ENCODE results near the gene CHP2. TPM values are rescaled to one million over a fixed set of nuclear protein-coding genes. Genes with fewer than 3 reads are reported as not detected.

Gene CHP2
- total RNA-seq, 4 donors from 2014 or later, result not detected

DNA sequence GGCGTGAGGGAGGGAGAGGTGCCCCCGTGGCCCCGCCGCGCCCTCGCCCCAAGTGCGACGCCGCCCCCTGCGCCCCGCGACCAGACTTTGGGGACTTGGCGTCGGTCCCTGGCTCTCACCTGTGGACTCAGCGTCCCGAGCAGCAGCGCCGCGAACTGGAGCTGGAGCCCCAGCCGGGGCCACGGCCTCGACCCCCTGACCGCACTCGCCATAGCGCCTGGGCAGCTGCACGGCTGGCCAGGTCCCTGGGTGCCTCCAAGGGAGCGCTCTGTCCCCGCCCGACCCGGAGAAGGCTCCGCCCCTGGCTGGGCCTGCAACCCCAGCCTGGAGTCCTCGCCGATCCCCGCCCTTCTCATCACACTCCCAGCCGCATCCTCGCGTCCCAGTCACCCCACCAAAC lies 41.9 kb upstream of the CHP2 start, which contains the start of gene ERN2:
Gene ERN2 (minus strand): TSS at position 247 of the 400 bp plus-strand sequence. CDS start 35 bp downstream, at position 212.
- TF ChIP-seq, protein P1, sequence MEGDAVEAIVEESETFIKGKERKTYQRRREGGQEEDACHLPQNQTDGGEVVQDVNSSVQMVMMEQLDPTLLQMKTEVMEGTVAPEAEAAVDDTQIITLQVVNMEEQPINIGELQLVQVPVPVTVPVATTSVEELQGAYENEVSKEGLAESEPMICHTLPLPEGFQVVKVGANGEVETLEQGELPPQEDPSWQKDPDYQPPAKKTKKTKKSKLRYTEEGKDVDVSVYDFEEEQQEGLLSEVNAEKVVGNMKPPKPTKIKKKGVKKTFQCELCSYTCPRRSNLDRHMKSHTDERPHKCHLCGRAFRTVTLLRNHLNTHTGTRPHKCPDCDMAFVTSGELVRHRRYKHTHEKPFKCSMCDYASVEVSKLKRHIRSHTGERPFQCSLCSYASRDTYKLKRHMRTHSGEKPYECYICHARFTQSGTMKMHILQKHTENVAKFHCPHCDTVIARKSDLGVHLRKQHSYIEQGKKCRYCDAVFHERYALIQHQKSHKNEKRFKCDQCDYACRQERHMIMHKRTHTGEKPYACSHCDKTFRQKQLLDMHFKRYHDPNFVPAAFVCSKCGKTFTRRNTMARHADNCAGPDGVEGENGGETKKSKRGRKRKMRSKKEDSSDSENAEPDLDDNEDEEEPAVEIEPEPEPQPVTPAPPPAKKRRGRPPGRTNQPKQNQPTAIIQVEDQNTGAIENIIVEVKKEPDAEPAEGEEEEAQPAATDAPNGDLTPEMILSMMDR (IDR thresholded peaks at IDR 0.05; ENCODE audit: low read depth), result no peak

DNA sequence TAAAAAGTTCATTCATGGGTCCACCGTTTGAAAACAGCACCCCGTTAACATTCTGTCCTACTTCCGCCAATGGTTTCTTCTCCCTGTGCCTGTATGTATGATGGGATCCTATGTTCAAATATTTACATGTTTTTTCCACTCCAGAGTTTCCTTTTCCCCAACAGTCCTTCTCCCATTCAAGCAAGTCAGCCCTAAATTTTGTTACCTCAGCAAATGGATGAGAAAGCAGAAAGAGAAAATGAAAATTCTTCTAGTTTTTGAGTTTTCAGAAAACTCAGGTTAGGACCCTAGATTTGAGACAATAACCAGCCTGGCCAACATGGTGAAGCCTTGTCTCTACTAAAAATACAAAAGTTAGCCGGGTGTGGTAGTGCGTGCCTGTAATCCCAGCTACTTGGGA lies 38.3 kb upstream of the CHP2 start:
- TF ChIP-seq, protein P1 (IDR thresholded peaks at IDR 0.05; ENCODE audit: low read depth), result no peak

DNA sequence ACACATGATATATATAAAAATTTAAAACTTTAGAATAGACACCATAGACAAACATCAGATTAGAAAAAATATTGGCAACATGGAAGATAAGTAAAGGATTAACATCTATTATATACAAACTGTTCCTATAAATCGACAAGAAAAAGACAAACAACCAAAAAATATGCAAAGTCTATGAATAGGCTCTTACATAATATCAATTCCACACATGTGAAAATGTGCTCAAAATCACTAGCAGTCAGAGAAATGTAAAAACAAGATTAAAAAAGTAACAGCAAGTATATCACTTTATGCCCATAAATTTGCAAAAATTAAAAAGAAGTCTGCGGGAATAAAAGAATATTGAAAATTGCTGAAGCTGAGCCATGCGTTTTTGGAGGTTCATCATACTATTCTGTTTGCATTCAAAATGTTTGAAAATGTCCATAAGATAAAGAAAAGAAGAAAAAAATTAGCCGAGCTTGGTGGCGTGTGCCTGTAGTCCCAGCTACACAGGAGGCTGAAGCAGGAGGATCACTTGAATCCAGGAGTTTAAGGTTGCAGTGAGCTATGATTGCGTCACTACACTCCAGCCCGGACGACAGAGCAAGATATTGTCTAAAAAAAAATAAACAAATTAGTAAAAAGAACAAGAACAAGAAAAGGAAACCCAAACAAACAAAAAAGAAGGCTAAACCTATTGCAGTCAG lies 30.6 kb upstream of the CHP2 start:
- TF ChIP-seq, protein P1 (IDR thresholded peaks at IDR 0.05; ENCODE audit: low read depth), result no peak

DNA sequence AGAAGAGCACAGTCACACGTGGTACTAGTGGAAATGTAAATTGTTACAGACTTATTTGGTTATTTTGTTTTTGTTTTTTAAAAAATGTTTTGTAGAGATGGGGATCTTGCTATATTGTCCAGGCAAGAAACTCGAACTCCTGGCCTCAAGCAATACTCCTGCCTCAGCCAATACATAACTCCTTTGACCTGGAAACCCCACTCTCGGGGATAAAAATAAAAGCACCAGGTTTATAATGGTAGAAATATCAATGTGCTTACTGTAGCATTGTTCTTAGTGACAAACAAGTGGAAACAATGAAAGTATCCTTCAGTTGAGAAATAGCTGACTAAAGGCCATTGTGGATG lies 30.1 kb upstream of the CHP2 start:
- TF ChIP-seq, protein P1 (IDR thresholded peaks at IDR 0.05; ENCODE audit: low read depth), result no peak

DNA sequence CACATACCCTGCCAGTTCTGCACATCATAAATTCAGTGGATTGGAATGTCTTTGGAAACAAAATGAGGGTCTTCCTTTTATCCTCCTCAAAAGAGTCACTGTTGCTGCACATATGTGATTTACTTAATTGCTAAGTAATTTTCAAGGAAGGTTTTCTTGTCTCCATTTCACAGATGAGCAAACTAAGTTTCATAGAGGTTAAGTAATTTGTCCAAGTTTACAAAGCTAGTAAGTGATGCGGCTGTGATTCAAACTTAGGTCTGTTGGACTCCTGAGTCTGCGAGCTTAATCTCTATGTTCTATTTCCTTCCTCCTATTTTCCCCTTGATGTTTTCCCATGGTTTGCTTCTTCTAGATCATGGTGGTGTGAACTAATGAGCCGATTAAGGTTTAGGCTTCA lies 28.1 kb upstream of the CHP2 start:
- TF ChIP-seq, protein P1 (IDR thresholded peaks at IDR 0.05; ENCODE audit: low read depth), result no peak

DNA sequence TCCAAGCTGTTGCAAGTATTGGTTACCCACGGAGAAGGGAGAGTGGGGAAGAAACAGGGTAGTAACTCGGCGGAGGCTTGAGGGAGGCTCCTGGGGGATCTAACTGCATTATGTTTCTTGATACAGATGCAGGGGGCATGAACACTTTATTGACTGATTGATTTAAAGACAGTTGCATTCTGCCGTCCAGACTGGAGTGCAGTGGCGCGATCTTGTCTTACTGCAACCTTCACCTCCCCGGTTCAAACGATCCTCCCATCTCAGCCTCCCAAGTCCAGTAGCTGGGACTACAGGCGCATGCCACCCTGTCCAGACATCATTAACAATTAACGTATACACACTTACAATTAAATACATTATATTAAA lies 26.7 kb upstream of the CHP2 start:
- TF ChIP-seq, protein P1 (IDR thresholded peaks at IDR 0.05; ENCODE audit: low read depth), result no peak

DNA sequence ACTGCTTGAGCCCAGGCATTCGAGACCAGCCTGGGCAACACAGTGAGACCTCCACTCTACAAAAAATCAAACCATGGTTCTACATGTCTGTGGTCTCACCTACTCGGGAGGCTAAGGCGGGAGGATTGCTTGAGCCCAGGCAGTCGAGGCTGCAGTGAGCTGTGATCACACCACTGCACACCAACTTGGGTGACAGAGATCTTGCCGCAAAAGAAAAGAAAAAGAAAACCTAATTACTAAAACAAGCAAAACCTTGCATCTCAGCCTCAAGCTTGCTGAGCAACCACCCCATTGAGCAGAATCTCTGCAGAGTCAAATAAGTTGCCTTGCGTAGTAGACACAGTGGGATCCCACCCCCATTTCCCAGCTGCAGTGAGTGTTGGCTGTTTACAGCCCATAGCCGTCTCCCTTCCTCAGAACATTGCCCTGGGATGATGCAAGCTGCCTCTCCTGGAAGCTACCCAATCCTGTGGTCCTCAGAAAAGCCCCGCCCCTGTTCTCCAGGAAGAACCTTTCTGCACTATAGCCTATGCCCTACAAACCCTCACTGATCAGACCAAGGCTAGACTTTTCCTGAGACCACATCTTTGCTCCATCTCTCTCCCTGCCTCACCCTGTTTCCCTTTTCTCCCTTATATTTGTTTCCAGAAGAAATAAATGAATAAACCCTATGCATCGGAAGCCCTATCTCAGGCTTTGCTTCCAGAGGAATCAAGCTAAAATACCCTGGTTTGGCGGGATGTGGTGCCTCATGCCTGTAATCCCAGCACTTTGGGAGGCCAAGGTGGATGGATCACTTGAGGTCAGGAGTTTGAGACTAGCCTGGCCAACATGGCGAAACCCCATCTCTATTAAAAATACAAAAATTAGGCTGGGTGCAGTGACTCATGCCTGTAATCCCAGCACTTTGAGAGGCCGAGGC lies 25.1 kb upstream of the CHP2 start:
- TF ChIP-seq, protein P1 (IDR thresholded peaks at IDR 0.05; ENCODE audit: low read depth), result no peak

All from subcutaneous adipose tissue (tissue), 4 donors.